Measurements from ENCODE around the gene RNLS. TPM values are rescaled to one million over a fixed set of nuclear protein-coding genes. Genes with fewer than 3 reads are reported as not detected.

RNLS gene
- total RNA-seq, 1 experiment from 2014 or later: not detected

GRCh38 chr10:88413412-88413811 lies 169.7 kb downstream of the RNLS start:
- H3K4me3 Mint-ChIP-seq (ENCODE audit: unreplicated experiment): no peak overlapping the region
- H3K9me3 Mint-ChIP-seq (ENCODE audit: unreplicated experiment): no peaks in the 10 kb centered on the region
- CTCF ChIA-PET: no interaction called here
- H3K36me3 Mint-ChIP-seq (ENCODE audit: insufficient read depth, unreplicated experiment): no peaks in the 10 kb centered on the region
- no peaks in the 10 kb centered on the region for H3K27me3 Mint-ChIP-seq (ENCODE audit: insufficient read depth, unreplicated experiment)
- H3K27ac Mint-ChIP-seq (ENCODE audit: low read depth, unreplicated experiment): no peak overlapping the region
- no peaks in the 10 kb centered on the region for H3K4me1 Mint-ChIP-seq (ENCODE audit: insufficient read depth, unreplicated experiment)
- DNase-seq (ENCODE audit: unreplicated experiment): no peak
- no peak for TF ChIP-seq CTCF (IDR thresholded peaks at IDR 0.05; ENCODE audit: unreplicated experiment)
- BruUV-seq (replicated peaks): no TSS peak
- POLR2A ChIA-PET: no interaction called here
- intact Hi-C loops (cut with micrococcal nuclease): no loop called here

GRCh38 chr10:88411772-88412349 lies 171.3 kb downstream of the RNLS start:
- CTCF ChIA-PET: no interaction called here
- no peak for TF ChIP-seq CTCF (IDR thresholded peaks at IDR 0.05; ENCODE audit: unreplicated experiment)
- no peaks in the 10 kb centered on the region for H3K27me3 Mint-ChIP-seq (ENCODE audit: insufficient read depth, unreplicated experiment)
- H3K27ac Mint-ChIP-seq (ENCODE audit: low read depth, unreplicated experiment): no peak overlapping the region
- intact Hi-C loops (cut with micrococcal nuclease): no loop called here
- H3K4me1 Mint-ChIP-seq (ENCODE audit: insufficient read depth, unreplicated experiment): no peaks in the 10 kb centered on the region
- POLR2A ChIA-PET: interaction anchor here (0.5 to 0.8 kb wide), 2 partner anchors 12 to 583 kb away, joined by 3 to 4 read pairs; no protein-coding TSS in a partner anchor
- BruUV-seq (replicated peaks): no TSS peak
- no peaks in the 10 kb centered on the region for H3K9me3 Mint-ChIP-seq (ENCODE audit: unreplicated experiment)
- peak; percentile 21 for DNase-seq (ENCODE audit: unreplicated experiment)
- no peaks in the 10 kb centered on the region for H3K36me3 Mint-ChIP-seq (ENCODE audit: insufficient read depth, unreplicated experiment)
- H3K4me3 Mint-ChIP-seq (ENCODE audit: unreplicated experiment): no peak overlapping the region

- no peak overlapping the region for H3K27ac Mint-ChIP-seq (ENCODE audit: low read depth, unreplicated experiment)
- CTCF ChIA-PET: interaction anchor here (0.8 to 1.3 kb wide), 3 partner anchors 25 to 549 kb away, joined by 3 to 4 read pairs (median 3); no protein-coding TSS in a partner anchor
- H3K9me3 Mint-ChIP-seq (ENCODE audit: unreplicated experiment): no peaks in the 10 kb centered on the region
- H3K36me3 Mint-ChIP-seq (ENCODE audit: insufficient read depth, unreplicated experiment): no peaks in the 10 kb centered on the region
- no peak for DNase-seq (ENCODE audit: unreplicated experiment)
- no peaks in the 10 kb centered on the region for H3K27me3 Mint-ChIP-seq (ENCODE audit: insufficient read depth, unreplicated experiment)
- POLR2A ChIA-PET: interaction anchor here (0.6 to 1.2 kb wide), 7 partner anchors 16 to 580 kb away, joined by 3 read pairs; partner anchors contain the start of gene FAS
- TF ChIP-seq CTCF (IDR thresholded peaks at IDR 0.05; ENCODE audit: unreplicated experiment): no peak
- intact Hi-C loops (cut with micrococcal nuclease): no loop called here
- no TSS peak for BruUV-seq (replicated peaks)
- H3K4me3 Mint-ChIP-seq (ENCODE audit: unreplicated experiment): no peak overlapping the region
- H3K4me1 Mint-ChIP-seq (ENCODE audit: insufficient read depth, unreplicated experiment): no peaks in the 10 kb centered on the region
These were observed 173.3 kb downstream of the RNLS start for GRCh38 chr10:88409824-88410223.

- peak; percentile 6 for DNase-seq (ENCODE audit: unreplicated experiment)
- Mint-ChIP-seq H3K4me1 (ENCODE audit: insufficient read depth, unreplicated experiment) (peaks cover 5% of the 10 kb centered on the region), H3K27me3 (ENCODE audit: insufficient read depth, unreplicated experiment) (no peaks in the 10 kb centered on the region), H3K36me3 (ENCODE audit: insufficient read depth, unreplicated experiment) (no peaks in the 10 kb centered on the region), H3K4me3 (ENCODE audit: unreplicated experiment) (no peak overlapping the region), H3K27ac (ENCODE audit: low read depth, unreplicated experiment) (no peak overlapping the region), H3K9me3 (ENCODE audit: unreplicated experiment) (no peaks in the 10 kb centered on the region)
- POLR2A ChIA-PET: interaction anchor here (0.6 to 1.2 kb wide), 9 partner anchors 18 to 581 kb away, joined by 3 to 4 read pairs (median 3); partner anchors contain the start of gene FAS
- intact Hi-C loops (cut with micrococcal nuclease): no loop called here
- BruUV-seq (replicated peaks): no TSS peak
- CTCF ChIA-PET: interaction anchor here (0.8 to 1.3 kb wide), 3 partner anchors 25 to 548 kb away, joined by 3 to 4 read pairs (median 3); no protein-coding TSS in a partner anchor
- no peak for TF ChIP-seq CTCF (IDR thresholded peaks at IDR 0.05; ENCODE audit: unreplicated experiment)
These were observed 173.9 kb downstream of the RNLS start for GRCh38 chr10:88409236-88409635.
